Liver (tissue), 9 donors: ENCODE measurements around the gene LIPE. TPM values are rescaled to one million over a fixed set of nuclear protein-coding genes. Genes with fewer than 3 reads are reported as not detected.

Experiments
- DNase-seq: peaks from one replicate; pipeline ENCODE4 v3.0.0-alpha.2; 2017; ENCODE audit warnings: low spot score
- H3K27ac ChIP-seq, 2 donors: one replicate each; pipeline ENCODE4 v1.7.0; 2013; ENCODE audit warnings: inconsistent platforms in 2 of 2, low read length in 2 of 2, control low read depth in 1 of 2, low read depth in 1 of 2, mild to moderate bottlenecking in 1 of 2
- H3K27me3 ChIP-seq, 4 donors: one replicate each; pipeline versions ENCODE4 v1.6.1 to v1.7.0; 2013; ENCODE audit warnings: low read length in 3 of 4, inconsistent platforms in 1 of 4, mild to moderate bottlenecking in 1 of 4, moderate library complexity in 1 of 4; ENCODE audit not compliant: control insufficient read depth in 4 of 4, insufficient read depth in 4 of 4
- H3K36me3 ChIP-seq, 4 donors: one replicate each; pipeline versions ENCODE4 v1.6.1 to v1.7.0; 2013; ENCODE audit warnings: low read length in 3 of 4, mild to moderate bottlenecking in 3 of 4, low read depth in 1 of 4, moderate library complexity in 1 of 4; ENCODE audit not compliant: control insufficient read depth in 4 of 4, insufficient read depth in 3 of 4
- H3K4me1 ChIP-seq, 4 donors: one replicate each; pipeline versions ENCODE4 v1.6.1 to v1.7.0; 2013; ENCODE audit warnings: low read length in 3 of 4, mild to moderate bottlenecking in 3 of 4, moderate library complexity in 1 of 4; ENCODE audit not compliant: control insufficient read depth in 4 of 4, insufficient read depth in 4 of 4
- H3K4me3 ChIP-seq, 3 donors: one replicate each; pipeline versions ENCODE4 v1.6.1 to v1.7.0; 2013; ENCODE audit warnings: low read length in 3 of 3, control low read depth in 1 of 3, low read depth in 1 of 3, mild to moderate bottlenecking in 1 of 3
- H3K9ac ChIP-seq, 2 donors: one replicate each; pipeline ENCODE4 v1.7.0; 2013; ENCODE audit warnings: low read length in 2 of 2, mild to moderate bottlenecking in 2 of 2, moderate library complexity in 2 of 2, control low read depth in 1 of 2, low read depth in 1 of 2
- H3K9me3 ChIP-seq, 4 donors: one replicate each; pipeline versions ENCODE4 v1.6.1 to v1.7.0; 2013; ENCODE audit warnings: low read length in 3 of 4; ENCODE audit not compliant: control insufficient read depth in 4 of 4
- ATF3 ChIP-seq: IDR thresholded peaks from 2 replicates; pipeline ENCODE4 v1.6.1; 2016; ENCODE audit warnings: antibody characterized with exemption
- CTCF ChIP-seq: fragments of 150-350 bp; IDR thresholded peaks from 2 replicates; pipeline ENCODE4 v1.5.1; 2017; ENCODE audit warnings: improper control_type of control experiment, low read depth, low read length; ENCODE audit not compliant: missing input control
- EGR1 ChIP-seq, 2 donors: IDR thresholded peaks; 2 replicates each; pipeline ENCODE4 v1.6.1; 2016 to 2018; ENCODE audit warnings: antibody characterized with exemption in 2 of 2, low read depth in 2 of 2
- FOXA1 ChIP-seq: IDR thresholded peaks from 2 replicates; pipeline ENCODE4 v1.6.1; 2016; ENCODE audit warnings: antibody characterized with exemption
- FOXA2 ChIP-seq: IDR thresholded peaks from 2 replicates; pipeline ENCODE4 v1.6.1; 2016; ENCODE audit warnings: antibody characterized with exemption
- GABPA ChIP-seq, 2 donors: IDR thresholded peaks in 1 of 2; conservative IDR thresholded peaks in 1 of 2; 2 replicates each; pipeline ENCODE4 v1.6.1; 2016; ENCODE audit warnings: antibody characterized with exemption in 2 of 2, mild to moderate bottlenecking in 1 of 2, moderate library complexity in 1 of 2
- HNF4A ChIP-seq, 2 donors: conservative IDR thresholded peaks; 2 replicates each; pipeline ENCODE4 v1.6.1; 2016; ENCODE audit warnings: antibody characterized with exemption in 2 of 2, mild to moderate bottlenecking in 2 of 2
- HNF4G ChIP-seq: IDR thresholded peaks from 2 replicates; pipeline ENCODE4 v1.6.1; 2016; ENCODE audit warnings: antibody characterized with exemption
- JUND ChIP-seq, 2 donors: IDR thresholded peaks; 2 replicates each; pipeline ENCODE4 v1.6.1; 2016; ENCODE audit warnings: antibody characterized with exemption in 2 of 2
- MAX ChIP-seq: IDR thresholded peaks from 2 replicates; pipeline ENCODE4 v1.6.1; 2016; ENCODE audit warnings: antibody characterized with exemption
- NR2F2 ChIP-seq: IDR thresholded peaks from 2 replicates; pipeline ENCODE4 v1.6.1; 2016; ENCODE audit warnings: antibody characterized with exemption
- RAD21 ChIP-seq, 2 donors: IDR thresholded peaks; 2 replicates each; pipeline ENCODE4 v1.6.1; 2016; ENCODE audit warnings: antibody characterized with exemption in 2 of 2, mild to moderate bottlenecking in 2 of 2
- REST ChIP-seq: IDR thresholded peaks from 2 replicates; pipeline ENCODE4 v1.6.1; 2016; ENCODE audit warnings: antibody characterized with exemption, mild to moderate bottlenecking
- RXRA ChIP-seq, 2 donors: IDR thresholded peaks; 2 replicates each; pipeline ENCODE4 v1.6.1; 2017 to 2018; ENCODE audit warnings: antibody characterized with exemption in 2 of 2, mild to moderate bottlenecking in 1 of 2
- SP1 ChIP-seq: IDR thresholded peaks from 2 replicates; pipeline ENCODE4 v1.6.1; 2018; ENCODE audit warnings: antibody characterized with exemption, mild to moderate bottlenecking
- TAF1 ChIP-seq: conservative IDR thresholded peaks from 2 replicates; pipeline ENCODE4 v1.6.1; 2016; ENCODE audit warnings: antibody characterized with exemption, mild to moderate bottlenecking
- YY1 ChIP-seq: IDR thresholded peaks from 2 replicates; pipeline ENCODE4 v1.6.1; 2016; ENCODE audit warnings: antibody characterized with exemption, mild to moderate bottlenecking
- ZBTB33 ChIP-seq: IDR thresholded peaks from 2 replicates; pipeline ENCODE4 v1.6.1; 2016; ENCODE audit warnings: antibody characterized with exemption
- WGBS: extraction: QIAGEN DNeasy Blood & Tissue Kit; methylation state at CpG from one replicate; pipeline ENCODE4 v1.1.7; 2013; 5-methylcytosine and 5-hydroxymethylcytosine counted together
- polyA plus RNA-seq, 2 donors: library from polyadenylated mRNA; stranded (reverse) in 1 of 2; unstranded in 1 of 2; fragments of 200-250 nt in 1 of 2; fragments of >200 nt in 1 of 2; fragmentation: Nextera tagmentation in 1 of 2; extraction: Ambion mirVana in 1 of 2; gene quantifications; one replicate each; pipeline versions ENCODE4 v1.2.1 to v1.2.3, GENCODE V29; 2013 to 2015
- total RNA-seq, 2 donors: library from RNA; depleted of rRNA; stranded (reverse); fragments of >200 nt; gene quantifications; one replicate each; pipeline ENCODE4 v1.2.3, GENCODE V29; 2014
- donor health status: healthy.
- donor health status: healthy.
- donor health status: healthy.
- donor health status: healthy.
- donor health status: healthy.

Gene LIPE
- total and polyA plus RNA-seq, 4 donors: 0.88 to 4.7 (median 1.5) TPM

- no peak for DNase-seq
- Histone ChIP-seq H3K27ac (no peak overlapping the region), H3K4me1 (peaks cover 7 to 29% (median 10%) of the 10 kb centered on the region in 4 donors), H3K9ac (no peak overlapping the region), H3K9me3 (no peaks in the 10 kb centered on the region), H3K36me3 (no peaks in the 10 kb centered on the region), H3K4me3 (no peak overlapping the region), H3K27me3 (no peaks in the 10 kb centered on the region)
- WGBS: 92% methylated on average over 7 of the region's 7 CpGs
- no peak for TF ChIP-seq FOXA2
These were observed 18.8 kb upstream of the LIPE start for GRCh38 chr19:42445948-42446347.

- WGBS: 36% methylated on average over 4 of the region's 4 CpGs
- H3K4me1 ChIP-seq: peaks cover 5 to 23% (median 16%) of the 10 kb centered on the region in 4 donors
- no peak overlapping the region for H3K4me3 ChIP-seq
- H3K27ac ChIP-seq: peak overlapping the region; percentile 76 to 90
- H3K9me3 ChIP-seq: no peaks in the 10 kb centered on the region
- H3K9ac ChIP-seq: no peak overlapping the region
- no peak for DNase-seq
- no peaks in the 10 kb centered on the region for H3K27me3 ChIP-seq
- TF ChIP-seq HNF4G (peak; percentile 88), NR2F2 (no peak), REST (peak; percentile 84), MAX (peak; percentile 62), EGR1 (IDR thresholded peaks at IDR 0.05; ENCODE audit: low read depth in 2 of 2) (peak in 1 of 2 donors; percentile 59), FOXA1 (peak; percentile 83), YY1 (peak; percentile 80), GABPA (IDR thresholded peaks at IDR 0.05 in 1 of 2, conservative IDR thresholded peaks at IDR 0.05 in 1 of 2) (peak in 1 of 2 donors; percentile 40), TAF1 (no peak), RXRA (IDR thresholded peaks at IDR 0.05) (peak; percentile 46 to 79), ATF3 (no peak), SP1 (peak; percentile 99), ZBTB33 (no peak), HNF4A (conservative IDR thresholded peaks at IDR 0.05) (peak; percentile 94 to 98), FOXA2 (peak; percentile 93), RAD21 (IDR thresholded peaks at IDR 0.05) (peak; percentile 22 to 24), CTCF (peak; percentile 6), JUND (IDR thresholded peaks at IDR 0.05) (peak; percentile 15 to 78)
- no peaks in the 10 kb centered on the region for H3K36me3 ChIP-seq
These were observed 16.8 kb upstream of the LIPE start for GRCh38 chr19:42443944-42444398.
